Sigmoid colon (tissue), 4 donors: Measurements from ENCODE around the gene ZP2.

ENCODE experiments used
- CTCF ChIP-seq, 4 experiments: fragments of 450-650 bp in 3 of 4; fragments of 200-600 bp in 1 of 4; IDR thresholded peaks; one replicate each; pipeline ENCODE4 v1.5.1; 2016 to 2019; ENCODE audit warnings: antibody characterized with exemption in 4 of 4, mild to moderate bottlenecking in 3 of 4, moderate library complexity in 2 of 4
- POLR2A ChIP-seq, 2 donors: fragments of 450-650 bp; IDR thresholded peaks; one replicate each; pipeline ENCODE4 v1.6.1; 2016; ENCODE audit warnings: antibody characterized with exemption in 2 of 2, mild to moderate bottlenecking in 2 of 2, moderate library complexity in 2 of 2
- POLR2AphosphoS5 ChIP-seq, 4 donors: sonication (generic); formaldehyde crosslinking; IDR thresholded peaks; one replicate each; pipeline ENCODE4 v1.6.1; 2017; ENCODE audit warnings: antibody characterized with exemption in 4 of 4

DNA sequence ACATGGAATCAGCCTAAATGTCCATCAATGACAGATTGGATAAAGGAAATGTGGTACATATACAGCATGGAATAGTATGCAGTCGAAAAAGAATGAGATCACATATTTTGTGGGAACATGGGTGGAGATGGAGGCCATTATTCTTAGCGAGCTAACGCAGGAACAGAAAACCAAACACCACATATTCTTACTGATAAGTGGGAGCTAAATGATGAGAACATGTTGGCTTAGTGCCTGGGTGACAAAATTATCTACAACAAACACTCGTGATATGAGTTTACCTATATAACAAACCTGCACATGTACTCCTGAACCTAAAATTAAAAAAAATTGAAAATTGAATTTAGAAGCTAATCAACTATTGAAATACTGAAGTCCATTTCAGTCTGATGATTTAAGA is 28.3 kb upstream of the ZP2 start:
- TF ChIP-seq POLR2AphosphoS5 (IDR thresholded peaks at IDR 0.05) (no peak), CTCF (IDR thresholded peaks at IDR 0.05) (no peak), POLR2A (IDR thresholded peaks at IDR 0.05) (no peak)
